SK-N-SH treated with all-trans-retinoic acid at 6 μM for 48 hours (cell line): Measurements from ENCODE around the gene IMMT.

ENCODE experiments used
- ATAC-seq: fragments of 200-7000 bp; cut with Tn5 transposase; 3 replicates; pipeline ENCODE4 v1.9.1; 2020; ENCODE audit warnings: mild to moderate bottlenecking, moderate library complexity
- BACH2 ChIP-seq: fragments of 250-450 bp; sonication (Bioruptor Pico); IDR thresholded peaks from 2 replicates; pipeline ENCODE4 v1.9.0; 2021; ENCODE audit warnings: mild to moderate bottlenecking, borderline replicate concordance
- CSDC2 ChIP-seq: fragments of 250-450 bp; sonication (Bioruptor Pico); IDR thresholded peaks from 2 replicates; pipeline ENCODE4 v1.5.0; 2020; ENCODE audit warnings: mild to moderate bottlenecking, moderate library complexity
- ESRRG ChIP-seq: fragments of 250-450 bp; sonication (Bioruptor Pico); IDR thresholded peaks from 2 replicates; pipeline ENCODE4 v1.6.1; 2021; ENCODE audit warnings: mild to moderate bottlenecking
- GLIS3 ChIP-seq: fragments of 250-450 bp; sonication (Bioruptor Pico); IDR thresholded peaks from 2 replicates; pipeline ENCODE4 v1.5.0; 2020; ENCODE audit warnings: mild to moderate bottlenecking, moderate library complexity
- ISL1 ChIP-seq: fragments of 250-450 bp; sonication (Bioruptor Pico); IDR thresholded peaks from 2 replicates; pipeline ENCODE4 v2.1.2; 2022; ENCODE audit warnings: mild to moderate bottlenecking, moderate library complexity
- OSR1 ChIP-seq: fragments of 250-450 bp; sonication (Bioruptor Pico); IDR thresholded peaks from 2 replicates; pipeline ENCODE4 v1.8.0; 2022; ENCODE audit warnings: moderate library complexity, mild to moderate bottlenecking, inconsistent platforms
- PPARA ChIP-seq: fragments of 250-450 bp; sonication (Bioruptor Pico); IDR thresholded peaks from 2 replicates; pipeline ENCODE4 v1.5.0; 2020; ENCODE audit warnings: mild to moderate bottlenecking, borderline replicate concordance
- RARB ChIP-seq: fragments of 250-450 bp; sonication (Bioruptor Pico); IDR thresholded peaks from 2 replicates; pipeline ENCODE4 v1.8.0; 2021; ENCODE audit warnings: mild to moderate bottlenecking, moderate library complexity
- SNAI2 ChIP-seq: fragments of 250-450 bp; sonication (Bioruptor Pico); IDR thresholded peaks from 2 replicates; pipeline ENCODE4 v1.5.0; 2020; ENCODE audit warnings: mild to moderate bottlenecking, moderate library complexity
- TOX ChIP-seq: fragments of 250-450 bp; sonication (Bioruptor Pico); IDR thresholded peaks from 2 replicates; pipeline ENCODE4 v1.8.0; 2021; ENCODE audit warnings: mild to moderate bottlenecking, moderate library complexity, borderline replicate concordance
- ZC3H10 ChIP-seq: fragments of 250-450 bp; sonication (Bioruptor Pico); IDR thresholded peaks from 2 replicates; pipeline ENCODE4 v1.5.1; 2021; ENCODE audit warnings: mild to moderate bottlenecking, moderate library complexity
- ZFP3 ChIP-seq: fragments of 250-450 bp; sonication (Bioruptor Pico); IDR thresholded peaks from 2 replicates; pipeline ENCODE4 v1.5.0; 2020; ENCODE audit warnings: mild to moderate bottlenecking, moderate library complexity
- ZFP30 ChIP-seq: fragments of 450-650 bp; formaldehyde crosslinking; IDR thresholded peaks from 2 replicates; pipeline ENCODE4 v1.5.0; 2022; ENCODE audit warnings: mild to moderate bottlenecking, moderate library complexity
- ZNF565 ChIP-seq: fragments of 450-650 bp; formaldehyde crosslinking; conservative IDR thresholded peaks from 2 replicates; pipeline ENCODE4 v1.5.0; 2020; ENCODE audit warnings: low read depth, mild to moderate bottlenecking, moderate library complexity
- ZNF70 ChIP-seq: fragments of 450-650 bp; formaldehyde crosslinking; IDR thresholded peaks from 2 replicates; pipeline ENCODE4 v1.5.0; 2020; ENCODE audit warnings: mild to moderate bottlenecking, moderate library complexity
- ZNF8 ChIP-seq: fragments of 450-650 bp; formaldehyde crosslinking; IDR thresholded peaks from 2 replicates; pipeline ENCODE4 v1.5.0; 2020; ENCODE audit warnings: mild to moderate bottlenecking, moderate library complexity
- TF ChIP-seq, protein P1 (sequence below): fragments of 250-450 bp; sonication (Bioruptor Pico); IDR thresholded peaks from 2 replicates; pipeline ENCODE4 v1.8.0; 2021; ENCODE audit warnings: low read depth, mild to moderate bottlenecking, moderate library complexity, borderline replicate concordance
- TF ChIP-seq, protein P2 (sequence below): fragments of 250-450 bp; sonication (Bioruptor Pico); IDR thresholded peaks from 2 replicates; pipeline ENCODE4 v1.5.0; 2020; ENCODE audit warnings: mild to moderate bottlenecking, moderate library complexity
- TF ChIP-seq, protein P3 (sequence below): fragments of 250-450 bp; sonication (Bioruptor Pico); IDR thresholded peaks from 2 replicates; pipeline ENCODE4 v1.8.0; 2020; ENCODE audit warnings: mild to moderate bottlenecking, moderate library complexity, borderline replicate concordance
- TF ChIP-seq, protein P4 (sequence below): fragments of 250-450 bp; sonication (Bioruptor Pico); IDR thresholded peaks from 2 replicates; pipeline ENCODE4 v1.5.1; 2021; ENCODE audit warnings: mild to moderate bottlenecking, moderate library complexity

The IMMT gene

DNA sequence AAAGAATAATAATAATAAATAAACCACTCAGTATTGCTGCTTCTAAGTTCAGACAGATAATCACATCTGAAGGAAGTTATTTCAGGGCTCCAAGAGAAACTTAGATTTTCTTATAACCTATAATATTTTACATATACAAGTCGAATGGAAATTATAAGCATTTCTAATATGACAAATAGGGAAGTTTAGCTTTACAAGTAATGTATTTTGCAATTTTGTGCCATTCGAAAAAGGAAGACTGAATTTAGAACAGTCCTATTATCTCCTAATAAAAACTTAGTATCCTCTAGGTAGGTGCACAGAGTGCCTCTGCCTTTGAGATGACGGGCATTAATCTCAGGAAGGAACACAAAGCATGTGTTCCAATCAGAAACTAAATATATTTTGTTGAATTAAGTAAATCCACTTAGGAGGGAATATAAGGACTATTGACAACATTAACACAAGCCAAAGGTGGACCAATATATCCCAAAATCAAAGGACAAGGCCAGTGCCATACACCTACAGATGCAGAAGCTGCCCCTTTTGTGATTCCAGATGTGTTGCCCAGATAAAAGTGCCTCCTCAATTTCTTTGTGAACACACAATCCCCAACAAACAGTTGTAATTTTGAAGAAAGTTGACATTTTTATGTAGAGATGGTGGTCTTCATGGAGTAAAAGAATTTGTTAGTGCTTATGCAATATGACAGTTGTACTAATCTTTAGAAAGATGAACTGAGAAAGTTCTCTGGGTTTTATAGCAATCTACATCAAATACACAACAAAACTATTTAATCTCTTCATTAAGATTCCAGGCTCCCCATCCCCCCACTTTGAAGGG lies 52.6 kb downstream of the IMMT start:
- TF ChIP-seq ZFP30 (CRISPR knock-in tag) (no peak), ZC3H10 (CRISPR knock-in tag) (no peak), RARB (no peak), SNAI2 (CRISPR knock-in tag) (no peak), ESRRG (CRISPR knock-in tag) (no peak), ZNF70 (CRISPR knock-in tag) (no peak), OSR1 (CRISPR knock-in tag) (no peak), ZNF8 (CRISPR knock-in tag) (no peak), ZFP3 (CRISPR knock-in tag) (no peak)
- TF ChIP-seq, protein P1, sequence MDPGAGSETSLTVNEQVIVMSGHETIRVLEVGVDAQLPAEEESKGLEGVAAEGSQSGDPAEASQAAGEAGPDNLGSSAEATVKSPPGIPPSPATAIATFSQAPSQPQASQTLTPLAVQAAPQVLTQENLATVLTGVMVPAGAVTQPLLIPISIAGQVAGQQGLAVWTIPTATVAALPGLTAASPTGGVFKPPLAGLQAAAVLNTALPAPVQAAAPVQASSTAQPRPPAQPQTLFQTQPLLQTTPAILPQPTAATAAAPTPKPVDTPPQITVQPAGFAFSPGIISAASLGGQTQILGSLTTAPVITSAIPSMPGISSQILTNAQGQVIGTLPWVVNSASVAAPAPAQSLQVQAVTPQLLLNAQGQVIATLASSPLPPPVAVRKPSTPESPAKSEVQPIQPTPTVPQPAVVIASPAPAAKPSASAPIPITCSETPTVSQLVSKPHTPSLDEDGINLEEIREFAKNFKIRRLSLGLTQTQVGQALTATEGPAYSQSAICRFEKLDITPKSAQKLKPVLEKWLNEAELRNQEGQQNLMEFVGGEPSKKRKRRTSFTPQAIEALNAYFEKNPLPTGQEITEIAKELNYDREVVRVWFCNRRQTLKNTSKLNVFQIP = no peak
- TF ChIP-seq, protein P2, sequence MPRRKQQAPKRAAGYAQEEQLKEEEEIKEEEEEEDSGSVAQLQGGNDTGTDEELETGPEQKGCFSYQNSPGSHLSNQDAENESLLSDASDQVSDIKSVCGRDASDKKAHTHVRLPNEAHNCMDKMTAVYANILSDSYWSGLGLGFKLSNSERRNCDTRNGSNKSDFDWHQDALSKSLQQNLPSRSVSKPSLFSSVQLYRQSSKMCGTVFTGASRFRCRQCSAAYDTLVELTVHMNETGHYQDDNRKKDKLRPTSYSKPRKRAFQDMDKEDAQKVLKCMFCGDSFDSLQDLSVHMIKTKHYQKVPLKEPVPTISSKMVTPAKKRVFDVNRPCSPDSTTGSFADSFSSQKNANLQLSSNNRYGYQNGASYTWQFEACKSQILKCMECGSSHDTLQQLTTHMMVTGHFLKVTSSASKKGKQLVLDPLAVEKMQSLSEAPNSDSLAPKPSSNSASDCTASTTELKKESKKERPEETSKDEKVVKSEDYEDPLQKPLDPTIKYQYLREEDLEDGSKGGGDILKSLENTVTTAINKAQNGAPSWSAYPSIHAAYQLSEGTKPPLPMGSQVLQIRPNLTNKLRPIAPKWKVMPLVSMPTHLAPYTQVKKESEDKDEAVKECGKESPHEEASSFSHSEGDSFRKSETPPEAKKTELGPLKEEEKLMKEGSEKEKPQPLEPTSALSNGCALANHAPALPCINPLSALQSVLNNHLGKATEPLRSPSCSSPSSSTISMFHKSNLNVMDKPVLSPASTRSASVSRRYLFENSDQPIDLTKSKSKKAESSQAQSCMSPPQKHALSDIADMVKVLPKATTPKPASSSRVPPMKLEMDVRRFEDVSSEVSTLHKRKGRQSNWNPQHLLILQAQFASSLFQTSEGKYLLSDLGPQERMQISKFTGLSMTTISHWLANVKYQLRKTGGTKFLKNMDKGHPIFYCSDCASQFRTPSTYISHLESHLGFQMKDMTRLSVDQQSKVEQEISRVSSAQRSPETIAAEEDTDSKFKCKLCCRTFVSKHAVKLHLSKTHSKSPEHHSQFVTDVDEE = no peak
- TF ChIP-seq, protein P3, sequence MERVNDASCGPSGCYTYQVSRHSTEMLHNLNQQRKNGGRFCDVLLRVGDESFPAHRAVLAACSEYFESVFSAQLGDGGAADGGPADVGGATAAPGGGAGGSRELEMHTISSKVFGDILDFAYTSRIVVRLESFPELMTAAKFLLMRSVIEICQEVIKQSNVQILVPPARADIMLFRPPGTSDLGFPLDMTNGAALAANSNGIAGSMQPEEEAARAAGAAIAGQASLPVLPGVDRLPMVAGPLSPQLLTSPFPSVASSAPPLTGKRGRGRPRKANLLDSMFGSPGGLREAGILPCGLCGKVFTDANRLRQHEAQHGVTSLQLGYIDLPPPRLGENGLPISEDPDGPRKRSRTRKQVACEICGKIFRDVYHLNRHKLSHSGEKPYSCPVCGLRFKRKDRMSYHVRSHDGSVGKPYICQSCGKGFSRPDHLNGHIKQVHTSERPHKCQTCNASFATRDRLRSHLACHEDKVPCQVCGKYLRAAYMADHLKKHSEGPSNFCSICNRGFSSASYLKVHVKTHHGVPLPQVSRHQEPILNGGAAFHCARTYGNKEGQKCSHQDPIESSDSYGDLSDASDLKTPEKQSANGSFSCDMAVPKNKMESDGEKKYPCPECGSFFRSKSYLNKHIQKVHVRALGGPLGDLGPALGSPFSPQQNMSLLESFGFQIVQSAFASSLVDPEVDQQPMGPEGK = no peak
- ATAC-seq = no peak

DNA sequence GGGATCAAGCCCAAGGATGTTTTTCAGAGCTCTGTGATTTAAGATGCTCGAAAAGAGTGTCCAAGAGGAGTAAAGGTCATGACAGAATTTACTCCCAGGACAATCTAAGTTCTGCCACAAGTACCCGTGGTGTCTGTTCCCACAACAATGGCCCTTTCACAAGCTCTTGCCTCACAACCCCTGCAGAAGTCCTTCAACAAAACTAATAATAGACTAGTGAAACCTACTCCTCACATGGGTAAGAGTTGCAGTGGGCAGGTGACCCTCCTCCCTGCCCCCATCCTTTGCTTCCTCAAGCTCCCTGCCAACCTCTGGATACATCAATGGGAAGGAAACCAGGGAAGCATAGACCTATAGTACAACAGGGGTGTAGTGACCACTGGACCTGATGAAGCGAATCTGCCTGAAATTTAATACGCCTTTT lies 54.3 kb downstream of the IMMT start:
- no peak for ATAC-seq
- TF ChIP-seq, protein P4, sequence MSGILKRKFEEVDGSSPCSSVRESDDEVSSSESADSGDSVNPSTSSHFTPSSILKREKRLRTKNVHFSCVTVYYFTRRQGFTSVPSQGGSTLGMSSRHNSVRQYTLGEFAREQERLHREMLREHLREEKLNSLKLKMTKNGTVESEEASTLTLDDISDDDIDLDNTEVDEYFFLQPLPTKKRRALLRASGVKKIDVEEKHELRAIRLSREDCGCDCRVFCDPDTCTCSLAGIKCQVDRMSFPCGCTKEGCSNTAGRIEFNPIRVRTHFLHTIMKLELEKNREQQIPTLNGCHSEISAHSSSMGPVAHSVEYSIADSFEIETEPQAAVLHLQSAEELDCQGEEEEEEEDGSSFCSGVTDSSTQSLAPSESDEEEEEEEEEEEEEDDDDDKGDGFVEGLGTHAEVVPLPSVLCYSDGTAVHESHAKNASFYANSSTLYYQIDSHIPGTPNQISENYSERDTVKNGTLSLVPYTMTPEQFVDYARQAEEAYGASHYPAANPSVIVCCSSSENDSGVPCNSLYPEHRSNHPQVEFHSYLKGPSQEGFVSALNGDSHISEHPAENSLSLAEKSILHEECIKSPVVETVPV (CRISPR knock-in tag) = no peak
- no peak for TF ChIP-seq ZC3H10 (CRISPR knock-in tag)
- no peak for TF ChIP-seq ZFP30 (CRISPR knock-in tag)
- TF ChIP-seq OSR1 (CRISPR knock-in tag) = no peak
- TF ChIP-seq PPARA (CRISPR knock-in tag) = no peak
- no peak for TF ChIP-seq TOX (CRISPR knock-in tag)
- TF ChIP-seq RARB = no peak
- no peak for TF ChIP-seq SNAI2 (CRISPR knock-in tag)
- no peak for TF ChIP-seq CSDC2
- TF ChIP-seq BACH2 (CRISPR knock-in tag) = no peak
- TF ChIP-seq ESRRG (CRISPR knock-in tag) = no peak
- no peak for TF ChIP-seq ISL1 (CRISPR knock-in tag)
- TF ChIP-seq ZNF565 = no peak

DNA sequence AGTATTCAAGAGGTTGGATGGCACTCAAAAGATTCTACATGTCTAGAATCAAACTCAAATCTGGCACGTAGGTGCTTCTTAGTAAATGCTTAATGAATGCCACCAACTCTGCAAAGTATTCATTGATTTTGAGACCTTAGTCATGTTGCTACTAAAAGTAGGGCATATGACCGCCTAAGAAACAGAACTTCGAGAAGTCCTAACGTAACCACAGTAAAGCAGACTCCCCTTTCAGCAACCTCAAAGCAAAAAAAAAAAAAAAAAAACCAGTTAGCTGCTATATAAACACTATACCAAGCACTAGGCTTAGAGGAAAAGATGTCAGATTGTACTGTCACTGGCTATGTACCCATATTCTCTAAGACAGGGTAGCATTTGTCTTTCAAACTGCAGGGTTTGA lies 55.3 kb downstream of the IMMT start:
- no peak for TF ChIP-seq SNAI2 (CRISPR knock-in tag)
- TF ChIP-seq ISL1 (CRISPR knock-in tag) = no peak
- TF ChIP-seq TOX (CRISPR knock-in tag) = no peak
- TF ChIP-seq ZFP3 (CRISPR knock-in tag) = no peak
- no peak for TF ChIP-seq GLIS3 (CRISPR knock-in tag)
- TF ChIP-seq OSR1 (CRISPR knock-in tag) = no peak
- no peak for TF ChIP-seq BACH2 (CRISPR knock-in tag)
- no peak for TF ChIP-seq ESRRG (CRISPR knock-in tag)
- no peak for TF ChIP-seq ZNF70 (CRISPR knock-in tag)
- no peak for ATAC-seq
